GM18907 (cell line): ENCODE measurements around the gene RPUSD2.

Source experiments
- ATAC-seq: cut with Tn5 transposase; IDR thresholded peaks from one replicate; pipeline ENCODE4 v1.9.1; 2021; ENCODE audit warnings: mild to moderate bottlenecking, moderate library complexity; ENCODE audit not compliant: unreplicated experiment

Gene RPUSD2

DNA sequence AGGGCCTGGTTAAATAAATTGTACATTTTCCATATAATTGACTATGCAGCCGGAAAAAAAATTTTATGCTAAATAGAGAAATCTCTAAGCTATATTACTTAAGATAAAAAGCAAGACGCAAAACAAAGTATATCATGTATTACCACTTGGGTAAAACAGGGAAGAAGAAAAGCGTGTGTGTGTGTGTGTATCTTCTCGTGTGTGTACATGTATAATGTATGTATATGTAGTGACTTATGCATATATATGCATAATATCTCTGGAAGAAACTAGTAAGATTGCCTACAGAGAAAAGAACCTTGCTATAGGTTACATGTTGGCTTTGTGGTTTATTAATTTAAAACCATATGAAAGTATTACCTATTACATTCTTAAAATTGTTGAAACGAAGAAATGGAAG is 44.0 kb downstream of the RPUSD2 start:
- ATAC-seq, result no peak

GRCh38 chr15:40618023-40618422 is 48.9 kb downstream of the RPUSD2 start:
- ATAC-seq, result no peak

DNA sequence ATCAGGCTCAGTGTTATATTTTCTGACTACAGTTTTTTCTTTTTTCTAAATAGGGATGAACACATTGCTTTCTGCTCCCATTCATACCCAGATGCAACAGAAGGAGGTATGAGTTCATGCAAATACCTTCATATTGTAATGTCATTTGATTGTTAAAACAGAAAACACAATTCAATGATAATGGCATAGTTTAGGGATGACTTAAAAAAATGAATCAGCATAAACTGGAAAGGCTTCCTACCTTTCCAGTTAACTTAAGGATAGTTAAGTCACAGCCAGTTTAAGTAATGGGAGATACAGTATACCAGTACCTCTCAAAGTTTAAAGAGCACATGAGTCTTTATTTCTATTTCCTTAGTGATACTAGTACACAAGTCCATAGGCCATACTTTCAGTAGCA is 49.8 kb downstream of the RPUSD2 start:
- ATAC-seq, result no peak

DNA sequence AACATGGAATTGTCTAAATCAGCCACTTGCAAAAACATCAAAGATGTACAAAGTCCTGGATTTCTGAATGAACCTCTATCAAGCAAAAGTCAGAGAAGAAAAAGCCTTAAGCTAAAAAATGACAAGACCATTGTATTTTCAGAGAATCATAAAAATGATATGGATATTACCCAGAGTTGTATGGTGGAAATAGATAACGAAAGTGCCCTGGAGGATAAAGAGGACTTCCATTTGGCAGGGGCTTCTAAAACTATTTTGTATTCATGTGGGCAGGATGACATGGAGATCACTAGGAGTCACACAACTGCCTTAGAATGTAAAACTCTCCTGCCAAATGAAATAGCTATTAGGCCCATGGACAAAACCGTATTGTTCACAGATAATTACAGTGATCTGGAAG is 54.3 kb downstream of the RPUSD2 start:
- ATAC-seq, result no peak
